K562 (cell line): ENCODE data around the gene SELENOI. TPM values are rescaled to one million over a fixed set of nuclear protein-coding genes. Genes with fewer than 3 reads are reported as not detected.

ENCODE experiments used
- CBFA2T3 ChIP-seq: fragments of 450-650 bp; IDR thresholded peaks from 2 replicates; pipeline ENCODE4 v1.6.1; 2017
- CBX3 ChIP-seq, 2 experiments: IDR thresholded peaks; 1 replicate in 1 of 2; 2 replicates in 1 of 2; pipeline ENCODE4 v1.6.1; 2012; ENCODE audit warnings: inconsistent platforms in 2 of 2, low read length in 2 of 2, borderline replicate concordance in 1 of 2, control low read depth in 1 of 2
- CC2D1A ChIP-seq: fragments of 450-650 bp; IDR thresholded peaks from 2 replicates; pipeline ENCODE4 v1.6.1; 2017; ENCODE audit warnings: mild to moderate bottlenecking
- CSDE1 ChIP-seq, 2 experiments: fragments of 450-650 bp; IDR thresholded peaks; 2 replicates each; pipeline ENCODE4 v1.6.1; 2016; ENCODE audit warnings: mild to moderate bottlenecking in 1 of 2
- ELK3 ChIP-seq: fragments of 450-650 bp; formaldehyde crosslinking; IDR thresholded peaks from 2 replicates; pipeline ENCODE4 v1.4.0; 2020; ENCODE audit warnings: mild to moderate bottlenecking
- EP300 ChIP-seq: IDR thresholded peaks from 2 replicates; pipeline ENCODE4 v1.6.1; 2012; ENCODE audit warnings: low read length, improper control_type of control experiment
- KLF6 ChIP-seq: fragments of 250-450 bp; sonication (Bioruptor Pico); IDR thresholded peaks from 2 replicates; pipeline ENCODE4 v1.4.0; 2020; ENCODE audit warnings: mild to moderate bottlenecking, moderate library complexity, borderline replicate concordance
- MECOM ChIP-seq: fragments of 250-450 bp; sonication (Bioruptor Pico); IDR thresholded peaks from 2 replicates; pipeline ENCODE4 v1.8.0; 2022; ENCODE audit warnings: inconsistent platforms
- NCOA6 ChIP-seq: fragments of 450-650 bp; IDR thresholded peaks from 2 replicates; pipeline ENCODE4 v1.6.1; 2017; ENCODE audit warnings: mild to moderate bottlenecking
- NFIX ChIP-seq: fragments of 250-450 bp; sonication (Bioruptor Pico); IDR thresholded peaks from 2 replicates; pipeline ENCODE4 v1.4.0; 2020; ENCODE audit warnings: low read depth, mild to moderate bottlenecking, moderate library complexity
- NR0B1 ChIP-seq: fragments of 450-650 bp; IDR thresholded peaks from one replicate; pipeline ENCODE4 v1.6.1; 2018; ENCODE audit warnings: mild to moderate bottlenecking, moderate library complexity; ENCODE audit not compliant: partially characterized antibody
- NR2F6 ChIP-seq: fragments of 450-650 bp; formaldehyde crosslinking; IDR thresholded peaks from 2 replicates; pipeline ENCODE4 v1.4.0; 2020; ENCODE audit warnings: mild to moderate bottlenecking
- NUFIP1 ChIP-seq: fragments of 450-650 bp; IDR thresholded peaks from 2 replicates; pipeline ENCODE4 v1.6.1; 2018; ENCODE audit not compliant: partially characterized antibody
- PML ChIP-seq: IDR thresholded peaks from 2 replicates; pipeline ENCODE4 v1.6.1; 2012; ENCODE audit warnings: low read length, inconsistent platforms
- POLR2G ChIP-seq: fragments of 200-400 bp; formaldehyde crosslinking; IDR thresholded peaks from 2 replicates; pipeline ENCODE4 v1.6.1; 2017; ENCODE audit warnings: low read depth, mild to moderate bottlenecking, antibody characterized with exemption, low read length, moderate library complexity
- RFX7 ChIP-seq: fragments of 250-450 bp; sonication (Bioruptor Pico); IDR thresholded peaks from 2 replicates; pipeline ENCODE4 v1.5.1; 2021; ENCODE audit warnings: mild to moderate bottlenecking
- SETDB1 ChIP-seq: IDR thresholded peaks from one replicate; pipeline ENCODE4 v1.6.1; 2012; ENCODE audit warnings: low read length, control low read depth, inconsistent platforms
- THAP12 ChIP-seq: fragments of 250-450 bp; sonication (Bioruptor Pico); IDR thresholded peaks from 2 replicates; pipeline ENCODE4 v1.9.0; 2021; ENCODE audit warnings: mild to moderate bottlenecking, inconsistent platforms
- TSC22D4 ChIP-seq: fragments of 450-650 bp; IDR thresholded peaks from 2 replicates; pipeline ENCODE4 v1.6.1; 2016; ENCODE audit warnings: missing genetic modification characterization, missing biosample characterization, control low read depth
- ZBTB5 ChIP-seq: fragments of 450-650 bp; IDR thresholded peaks from 2 replicates; pipeline ENCODE4 v1.6.1; 2017; ENCODE audit warnings: antibody characterized with exemption
- ZNF316 ChIP-seq: fragments of 450-650 bp; IDR thresholded peaks from 2 replicates; pipeline ENCODE4 v1.6.1; 2016
- ZNF696 ChIP-seq: fragments of 250-450 bp; sonication (Bioruptor Pico); conservative IDR thresholded peaks from 2 replicates; pipeline ENCODE4 v1.4.0; 2020; ENCODE audit warnings: mild to moderate bottlenecking, moderate library complexity
- polyA plus RNA-seq, 8 experiments: library from polyadenylated mRNA; depleted of rRNA in 4 of 8; stranded (reverse) in 5 of 8; unstranded in 3 of 8; fragments of >200 nt; fragmentation: Nextera tagmentation in 2 of 8; fragmentation: Illumina TruSeq in 1 of 8; extraction: Ambion mirVana in 2 of 8; extraction: Trizol in 1 of 8; gene quantifications; 2 replicates each; pipeline versions ENCODE4 v1.2.1 to v1.2.3, GENCODE V29; 2011 to 2014; ENCODE audit warnings: inconsistent platforms in 1 of 8, missing spikeins in 1 of 8
- total RNA-seq, 7 experiments: library from RNA; depleted of rRNA in 6 of 7; stranded (reverse); fragments of >200 nt in 6 of 7; fragmentation: Illumina TruSeq in 2 of 7; extraction: Trizol in 2 of 7; gene quantifications; 2 replicates each; pipeline versions ENCODE4 v1.2.1 to v1.2.3, GENCODE V29; 2011 to 2021; ENCODE audit warnings: low replicate concordance in 1 of 7
- TF ChIP-seq, protein P1 (sequence below): fragments of 250-450 bp; sonication (Bioruptor Pico); IDR thresholded peaks from 2 replicates; pipeline ENCODE4 v1.5.0; 2021

Gene SELENOI
- total and polyA plus RNA-seq, 9 of the 15 experiments (the other 6 are each of a cell fraction or from before 2014, with no cell fraction given), result 9.6 to 46.9 (median 24.4) TPM

DNA sequence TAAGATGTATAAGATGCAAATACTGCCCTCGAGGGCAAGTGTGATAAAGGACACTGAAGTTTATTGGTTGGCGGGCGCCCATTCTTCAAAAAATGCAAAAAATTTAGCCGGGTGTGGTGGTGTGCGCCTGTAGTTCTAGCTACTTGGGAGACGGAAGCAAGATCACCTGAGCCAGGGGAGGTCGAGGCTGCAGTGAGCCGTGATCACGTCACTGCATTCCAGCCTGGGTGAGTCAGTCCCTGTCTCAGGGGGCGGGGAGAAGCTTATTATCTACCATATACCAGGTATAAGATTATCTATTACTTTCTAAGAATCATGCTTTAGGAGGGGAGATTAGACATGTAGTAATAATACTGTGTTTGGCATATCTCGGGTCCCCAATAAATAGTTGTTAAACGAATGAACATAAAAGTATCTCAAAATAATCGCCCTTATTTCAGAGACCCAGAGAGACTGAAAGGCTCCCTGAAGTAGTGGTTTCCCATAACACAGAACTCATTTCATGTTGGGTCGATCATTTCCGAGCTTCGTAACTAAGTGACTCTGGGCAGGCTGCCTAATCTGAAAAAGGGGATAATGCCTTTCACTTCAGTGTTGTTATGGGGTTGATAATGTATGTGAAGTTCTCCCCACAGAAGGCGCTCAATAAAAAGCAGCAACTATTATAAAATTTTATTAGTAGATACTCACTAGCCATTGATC lies 1.2 kb upstream of the SELENOI start (continued):
- TF ChIP-seq NCOA6 (no peak), POLR2G (no peak), CBFA2T3 (peak; percentile 77), NFIX (CRISPR knock-in tag) (no peak), MECOM (CRISPR knock-in tag) (0 out of 2 replicates have a peak, but pooled peaks have one; percentile 16), RFX7 (CRISPR knock-in tag) (0 out of 2 replicates have a peak, but pooled peaks have one; percentile 8), EP300 (peak; percentile 84), SETDB1 (no peak), CSDE1 (IDR thresholded peaks at IDR 0.05) (no peak), KLF6 (CRISPR knock-in tag) (no peak), CBX3 (IDR thresholded peaks at IDR 0.05; ENCODE audit: borderline replicate concordance in 1 of 2, low read length in 2 of 2) (no peak), NR2F6 (CRISPR knock-in tag) (no peak), ZNF696 (no peak), NUFIP1 (no peak), NR0B1 (no peak), THAP12 (no peak), ZBTB5 (no peak), TSC22D4 (no peak), CC2D1A (no peak), ZNF316 (no peak), PML (peak; percentile 21; the same call in 1 of the 2 replicates), ELK3 (CRISPR knock-in tag) (no peak)
- TF ChIP-seq, protein P1, sequence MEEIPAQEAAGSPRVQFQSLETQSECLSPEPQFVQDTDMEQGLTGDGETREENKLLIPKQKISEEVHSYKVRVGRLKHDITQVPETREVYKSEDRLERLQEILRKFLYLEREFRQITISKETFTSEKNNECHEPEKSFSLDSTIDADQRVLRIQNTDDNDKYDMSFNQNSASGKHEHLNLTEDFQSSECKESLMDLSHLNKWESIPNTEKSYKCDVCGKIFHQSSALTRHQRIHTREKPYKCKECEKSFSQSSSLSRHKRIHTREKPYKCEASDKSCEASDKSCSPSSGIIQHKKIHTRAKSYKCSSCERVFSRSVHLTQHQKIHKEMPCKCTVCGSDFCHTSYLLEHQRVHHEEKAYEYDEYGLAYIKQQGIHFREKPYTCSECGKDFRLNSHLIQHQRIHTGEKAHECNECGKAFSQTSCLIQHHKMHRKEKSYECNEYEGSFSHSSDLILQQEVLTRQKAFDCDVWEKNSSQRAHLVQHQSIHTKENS (CRISPR knock-in tag), result no peak
